ENCODE measurements around the gene TK2. TPM values are rescaled to one million over a fixed set of nuclear protein-coding genes. Genes with fewer than 3 reads are reported as not detected.
A peak's percentile ranks its signal among the peaks of the same experiment; 100 is the strongest.
"Not testable (repeated sequence)": the region's sequence is repeated elsewhere in the genome, so short reads cannot be mapped to it uniquely, and the experiment has no call there.

The TK2 gene
- total RNA-seq, 1 donor from 2014 or later: 62.8 TPM

DNA sequence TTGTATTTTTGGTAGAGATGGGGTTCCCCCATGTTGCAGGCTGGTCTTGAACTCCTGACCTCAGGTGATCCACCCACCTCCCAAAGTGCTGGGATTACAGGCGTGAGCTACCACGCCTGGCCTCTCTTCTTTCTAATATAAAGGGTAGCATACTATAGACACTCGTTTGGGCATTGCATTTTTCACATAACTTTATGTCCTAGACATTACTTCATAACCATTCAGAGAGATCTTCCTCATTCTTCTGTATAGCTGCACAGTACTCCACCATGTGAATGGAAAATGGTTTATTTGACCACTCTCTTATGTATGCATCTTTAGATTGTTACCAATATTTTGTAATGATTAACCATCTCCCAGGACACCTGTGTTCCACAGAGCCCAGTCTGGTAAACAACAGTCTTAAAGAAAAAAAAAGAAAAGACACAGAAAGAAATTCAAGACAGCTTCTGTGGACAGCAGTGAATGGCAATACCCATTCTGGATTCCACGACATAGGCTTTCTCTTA is 42.1 kb downstream of the TK2 start:
- no peak for DNase-seq (ENCODE audit: low read depth)

DNA sequence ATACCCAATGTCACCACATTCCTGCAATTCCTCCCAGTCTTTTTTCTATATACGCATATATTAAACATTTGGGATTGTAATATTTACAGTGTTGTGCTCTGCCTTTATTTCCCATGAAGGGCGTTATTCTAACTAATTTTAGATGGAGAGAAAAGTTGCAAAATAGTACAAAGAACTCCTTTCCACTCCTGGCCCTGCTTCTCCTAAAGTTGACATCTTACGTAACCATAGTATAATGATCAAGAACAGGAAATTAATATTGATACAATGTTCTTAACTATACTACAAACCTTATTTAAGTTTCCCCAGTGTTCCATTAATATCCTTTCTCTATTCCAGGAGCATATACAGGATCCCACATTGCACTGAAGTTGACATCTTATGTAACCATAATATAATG is 46.3 kb downstream of the TK2 start:
- DNase-seq (ENCODE audit: low read depth): no peak

- no peak for DNase-seq (ENCODE audit: low read depth)
Measured at GRCh38 chr16:66503030-66503429, 46.9 kb downstream of the TK2 start.

GRCh38 chr16:66502020-66502913 is 47.7 kb downstream of the TK2 start:
- peak; percentile 81 for DNase-seq (ENCODE audit: low read depth)

DNA sequence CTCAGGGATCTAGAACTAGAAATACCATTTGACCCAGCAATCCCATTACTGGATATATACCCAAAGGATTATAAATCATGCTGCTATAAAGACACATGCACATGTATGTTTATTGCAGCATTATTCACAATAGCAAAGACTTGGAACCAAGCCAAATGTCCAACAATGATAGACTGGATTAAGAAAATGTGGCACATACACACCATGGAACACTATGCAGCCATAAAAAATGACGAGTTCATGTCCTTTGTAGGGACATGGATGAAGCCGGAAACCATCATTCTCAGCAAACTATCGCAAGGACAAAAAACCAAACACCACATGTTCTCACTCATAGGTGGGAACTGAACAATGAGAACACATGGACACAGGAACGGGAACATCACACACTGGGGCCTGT is 48.4 kb downstream of the TK2 start:
- not testable (repeated sequence) for DNase-seq (ENCODE audit: low read depth)

GRCh38 chr16:66497921-66498320 is 52.0 kb downstream of the TK2 start:
- DNase-seq (ENCODE audit: low read depth): not testable (repeated sequence)

DNA sequence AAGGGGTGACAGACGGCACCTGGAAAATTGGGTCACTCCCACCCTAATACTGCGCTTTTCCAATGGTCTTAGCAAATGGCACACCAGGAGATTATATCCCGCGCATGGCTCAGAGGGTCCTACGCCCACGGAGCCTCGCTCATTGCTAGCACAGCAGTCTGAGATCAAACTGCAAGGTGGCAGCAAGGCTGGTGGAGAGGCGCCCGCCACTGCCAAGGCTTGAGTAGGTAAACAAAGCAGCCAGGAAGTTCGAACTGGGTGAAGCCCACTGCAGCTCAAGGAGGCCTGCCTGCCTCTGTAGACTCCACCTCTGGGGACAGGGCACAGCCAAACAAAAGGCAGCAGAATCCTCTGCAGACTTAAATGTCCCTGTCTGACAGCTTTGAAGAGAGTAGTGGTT is 53.7 kb downstream of the TK2 start:
- DNase-seq (ENCODE audit: low read depth): not testable (repeated sequence)

DNA sequence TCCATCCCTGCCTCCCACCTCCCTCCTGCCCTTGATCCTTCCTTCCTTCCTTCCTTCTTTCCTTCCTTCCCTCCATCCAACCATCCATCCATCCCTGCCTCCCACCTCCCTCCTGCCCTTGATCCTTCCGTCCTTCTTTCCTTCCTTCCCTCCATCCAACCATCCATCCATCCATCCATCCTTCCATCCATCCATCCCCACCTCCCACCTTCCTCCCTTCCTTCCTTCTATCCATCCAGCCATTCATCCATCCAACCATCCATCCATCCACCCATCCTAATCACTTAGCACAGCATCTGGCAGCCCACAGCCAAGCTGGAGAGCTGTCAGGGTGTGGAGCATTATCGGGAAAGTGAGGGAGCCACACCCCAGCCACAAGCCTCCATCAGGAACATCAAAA is 54.5 kb downstream of the TK2 start:
- DNase-seq (ENCODE audit: low read depth): no peak

GRCh38 chr16:66494916-66495315 is 55.0 kb downstream of the TK2 start:
- DNase-seq (ENCODE audit: low read depth): no peak

- no peak for DNase-seq (ENCODE audit: low read depth)
Measured at GRCh38 chr16:66493490-66494401, 56.2 kb downstream of the TK2 start.

DNA sequence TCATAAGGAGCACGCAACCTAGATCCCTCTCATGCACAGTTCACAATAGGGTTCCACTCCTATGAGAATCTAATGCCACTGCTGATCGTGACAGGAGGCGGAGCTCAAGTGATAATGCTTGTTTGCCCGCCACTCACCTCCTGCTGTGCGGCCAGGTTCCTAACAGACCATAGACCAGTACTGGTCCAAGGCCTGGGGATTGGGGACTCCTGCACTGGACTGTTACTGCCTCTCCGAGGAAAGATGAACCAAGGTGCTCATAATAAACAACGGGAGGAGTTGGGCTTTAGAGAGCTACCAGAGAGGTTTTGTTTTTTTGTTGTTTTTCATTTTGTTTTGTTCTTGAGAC is 58.2 kb downstream of the TK2 start:
- no peak for DNase-seq (ENCODE audit: low read depth)

GRCh38 chr16:66490774-66491715 is 58.9 kb downstream of the TK2 start:
- DNase-seq (ENCODE audit: low read depth): no peak

GRCh38 chr16:66489818-66490217 is 60.1 kb downstream of the TK2 start:
- DNase-seq (ENCODE audit: low read depth): no peak

DNA sequence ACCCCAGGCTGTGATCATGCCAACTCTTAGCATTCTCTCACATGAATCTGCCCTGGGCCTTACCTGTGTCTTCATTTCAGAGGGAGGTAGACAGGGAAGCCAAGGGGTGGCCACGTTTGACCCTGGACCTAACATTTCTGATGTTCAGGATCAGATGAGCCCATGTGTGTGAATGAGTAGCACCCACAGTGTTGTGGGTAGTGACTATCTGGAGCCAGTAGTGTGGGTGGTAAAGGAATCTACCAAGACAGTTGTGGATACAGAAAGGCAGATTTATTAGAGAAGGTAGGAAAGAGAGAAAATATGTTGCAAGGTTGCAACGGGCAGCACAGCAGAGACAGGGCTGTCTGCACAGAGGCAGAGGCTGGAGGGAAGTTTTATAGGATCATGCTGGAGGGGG is 60.5 kb downstream of the TK2 start:
- DNase-seq (ENCODE audit: low read depth): no peak

DNA sequence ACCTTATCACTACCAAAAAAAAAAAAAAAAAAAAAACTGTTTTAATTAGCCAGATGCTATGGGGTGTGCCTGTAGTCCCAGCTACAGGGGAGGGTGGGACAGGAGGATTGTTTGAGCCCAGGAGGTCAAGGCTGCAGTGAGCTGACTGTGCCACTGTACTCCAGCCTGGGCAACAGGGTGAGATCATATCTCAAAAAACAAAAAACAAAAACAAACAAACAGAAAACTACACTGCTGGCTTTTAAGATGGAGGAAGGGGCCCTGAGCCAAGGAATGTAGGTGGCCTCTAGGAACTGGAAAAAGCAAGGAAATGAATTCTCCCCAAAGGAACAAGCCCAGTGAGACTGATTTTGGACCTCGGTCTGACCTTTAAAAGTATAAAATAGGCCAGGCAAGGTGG is 61.4 kb downstream of the TK2 start:
- no peak for DNase-seq (ENCODE audit: low read depth)

DNA sequence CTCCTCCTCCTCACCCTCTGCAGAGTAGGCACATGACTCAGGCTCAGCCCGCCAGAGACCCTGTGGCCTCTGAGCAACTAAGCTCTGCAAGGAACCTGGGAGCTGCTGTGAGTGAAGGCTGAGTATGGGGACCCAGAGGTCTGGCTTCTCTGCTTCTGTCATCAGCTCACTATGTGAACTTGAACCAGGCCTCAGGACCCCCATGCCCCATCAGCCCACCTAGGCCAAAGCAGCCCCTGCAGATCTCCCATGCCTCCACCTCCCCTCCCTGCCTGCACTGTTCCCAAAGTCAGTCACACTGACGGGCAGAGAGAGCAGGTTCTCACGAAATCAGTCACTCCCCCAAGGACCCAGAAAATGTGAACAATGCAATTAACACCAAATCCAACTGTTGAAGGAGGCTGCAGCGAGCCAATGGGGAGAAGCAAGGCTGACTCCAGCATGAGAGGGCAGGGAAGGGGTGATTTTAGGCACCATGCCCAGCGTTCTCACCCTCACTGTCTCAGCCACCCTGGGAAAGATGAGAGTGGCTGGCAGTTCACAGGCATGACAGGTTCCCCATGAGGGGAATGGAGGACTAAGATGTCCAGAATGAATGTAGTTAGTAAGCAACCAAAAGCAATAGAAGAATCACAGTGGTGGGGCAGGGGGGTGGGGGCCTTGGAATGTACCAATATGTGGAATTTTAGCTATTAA is 62.2 kb downstream of the TK2 start:
- DNase-seq (ENCODE audit: low read depth): no peak

GRCh38 chr16:66486773-66487579 is 62.9 kb downstream of the TK2 start:
- DNase-seq (ENCODE audit: low read depth): peak; percentile 87

DNA sequence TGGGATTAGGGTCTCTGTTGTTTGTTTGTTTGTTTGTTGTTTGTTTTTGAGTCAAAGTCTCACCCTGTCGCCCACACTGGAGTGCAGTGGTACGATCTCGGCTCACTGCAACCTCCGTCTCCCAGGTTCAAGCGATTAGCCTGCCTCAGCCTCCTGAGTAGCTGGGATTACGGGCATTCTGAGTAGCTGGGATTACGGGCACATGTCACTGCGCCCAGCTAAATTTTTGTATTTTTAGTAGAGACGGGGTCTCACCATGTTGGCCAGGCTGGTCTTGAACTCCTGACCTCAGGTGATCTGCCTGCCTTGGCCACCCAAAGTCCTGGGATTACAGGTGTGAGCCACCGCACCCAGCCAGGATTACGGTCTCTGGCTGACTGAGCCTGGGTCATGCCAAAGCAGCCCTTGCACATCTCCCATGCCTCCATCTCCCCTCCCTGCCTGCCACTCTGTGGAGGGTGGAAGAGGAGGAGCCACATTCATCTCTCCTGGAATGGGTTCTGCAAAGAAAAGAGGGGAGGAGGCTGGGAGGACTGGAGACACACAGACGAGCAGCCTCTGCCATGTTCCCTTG is 63.6 kb downstream of the TK2 start:
- no peak for DNase-seq (ENCODE audit: low read depth)

DNA sequence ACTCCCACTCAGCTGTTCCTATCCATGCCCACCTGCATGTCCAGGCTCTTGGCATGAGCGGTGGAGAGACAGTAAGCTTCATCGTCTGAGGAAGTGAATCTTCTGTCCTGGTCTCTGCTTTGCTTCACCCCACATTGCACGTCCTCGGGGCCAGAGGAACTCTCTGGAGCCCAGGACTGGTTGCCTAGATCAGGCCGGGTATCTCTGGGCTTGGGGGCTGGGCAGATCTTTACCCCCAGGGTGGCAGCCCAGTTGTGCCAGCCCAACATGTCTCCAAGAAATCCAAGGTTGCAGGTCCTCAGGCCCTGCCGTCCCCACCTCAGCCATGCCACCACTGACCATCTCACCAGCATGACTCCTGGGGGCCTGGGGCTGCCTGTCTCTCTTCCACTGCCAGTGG is 64.5 kb downstream of the TK2 start:
- DNase-seq (ENCODE audit: low read depth): no peak

Data from renal cortical epithelial cell (primary cell).